Upper lobe of left lung (tissue), 4 donors: Measurements from ENCODE around the gene ZNF135.

Experiments used
- CTCF ChIP-seq, 6 experiments: fragments of 450-650 bp in 4 of 6; fragments of 200-600 bp in 2 of 6; sonication (generic) in 2 of 6; IDR thresholded peaks; one replicate each; pipeline ENCODE4 v1.5.1; 2016 to 2019; ENCODE audit warnings: antibody characterized with exemption in 6 of 6
- EP300 ChIP-seq, 4 donors: sonication (generic); formaldehyde crosslinking; IDR thresholded peaks; one replicate each; pipeline ENCODE4 v1.5.1; 2017; ENCODE audit warnings: antibody characterized with exemption in 4 of 4, control low read depth in 2 of 4
- POLR2A ChIP-seq, 4 donors: fragments of 450-650 bp; IDR thresholded peaks; one replicate each; pipeline ENCODE4 v1.5.1; 2016 to 2017; ENCODE audit warnings: antibody characterized with exemption in 4 of 4, mild to moderate bottlenecking in 2 of 4
- POLR2AphosphoS5 ChIP-seq, 2 donors: sonication (generic); formaldehyde crosslinking; IDR thresholded peaks; one replicate each; pipeline ENCODE4 v1.5.1; 2017; ENCODE audit warnings: antibody characterized with exemption in 2 of 2

GRCh38 chr19:58014141-58014540, 44.9 kb upstream of the ZNF135 start:
- no peak for TF ChIP-seq CTCF (IDR thresholded peaks at IDR 0.05)
- TF ChIP-seq POLR2AphosphoS5 (IDR thresholded peaks at IDR 0.05), result no peak
- no peak for TF ChIP-seq POLR2A (IDR thresholded peaks at IDR 0.05)
- no peak for TF ChIP-seq EP300 (IDR thresholded peaks at IDR 0.05)
